ENCODE results near the gene GRAMD1A.
"Not testable (repeated sequence)": the region's sequence is repeated elsewhere in the genome, so short reads cannot be mapped to it uniquely, and the experiment has no call there.

GRAMD1A gene

GRCh38 chr19:35038623-35039512 lies 38.7 kb downstream of the GRAMD1A start:
- DNase-seq = peak; percentile 51

- no peak for DNase-seq
These were observed 40.0 kb downstream of the GRAMD1A start for GRCh38 chr19:35039881-35040825.

GRCh38 chr19:35040826-35041547 lies 40.9 kb downstream of the GRAMD1A start:
- peak; percentile 49 for DNase-seq

GRCh38 chr19:35041548-35042055 lies 41.5 kb downstream of the GRAMD1A start, which contains the start of gene HPN:
Gene HPN (plus strand): TSS chr19:35041721. CDS start chr19:35042507, 786 bp downstream.
- DNase-seq = no peak

- DNase-seq = no peak
These were observed 42.1 kb downstream of the GRAMD1A start for GRCh38 chr19:35042056-35042730.

GRCh38 chr19:35042954-35043604 lies 43.0 kb downstream of the GRAMD1A start:
- no peak for DNase-seq

- DNase-seq = no peak
These were observed 43.8 kb downstream of the GRAMD1A start for GRCh38 chr19:35043906-35044305.

GRCh38 chr19:35044317-35045117 lies 44.4 kb downstream of the GRAMD1A start:
- DNase-seq = peak; percentile 63

- peak; percentile 55 for DNase-seq
These were observed 45.7 kb downstream of the GRAMD1A start for GRCh38 chr19:35045667-35046300.

- no peak for DNase-seq
These were observed 46.3 kb downstream of the GRAMD1A start for GRCh38 chr19:35046461-35046860.

- no peak for DNase-seq
These were observed 48.8 kb downstream of the GRAMD1A start for GRCh38 chr19:35048911-35049411.

GRCh38 chr19:35049456-35049855 lies 49.3 kb downstream of the GRAMD1A start:
- no peak for DNase-seq

- DNase-seq = not testable (repeated sequence)
These were observed 50.5 kb downstream of the GRAMD1A start for GRCh38 chr19:35050662-35051061.

- DNase-seq = not testable (repeated sequence)
These were observed 51.1 kb downstream of the GRAMD1A start for GRCh38 chr19:35051268-35051667.

- no peak for DNase-seq
These were observed 51.7 kb downstream of the GRAMD1A start for GRCh38 chr19:35051796-35052195.

GRCh38 chr19:35052599-35053190 lies 52.6 kb downstream of the GRAMD1A start:
- DNase-seq = no peak

GRCh38 chr19:35053667-35054293 lies 53.7 kb downstream of the GRAMD1A start:
- DNase-seq = no peak

- no peak for DNase-seq
These were observed 54.5 kb downstream of the GRAMD1A start for GRCh38 chr19:35054626-35055025.

GRCh38 chr19:35055715-35056179 lies 55.6 kb downstream of the GRAMD1A start:
- DNase-seq = no peak

Measured in suppressor macrophage treated with lipopolysaccharide for 4 hours (primary cell).